ENCODE results near the gene HAPSTR1.

DNA sequence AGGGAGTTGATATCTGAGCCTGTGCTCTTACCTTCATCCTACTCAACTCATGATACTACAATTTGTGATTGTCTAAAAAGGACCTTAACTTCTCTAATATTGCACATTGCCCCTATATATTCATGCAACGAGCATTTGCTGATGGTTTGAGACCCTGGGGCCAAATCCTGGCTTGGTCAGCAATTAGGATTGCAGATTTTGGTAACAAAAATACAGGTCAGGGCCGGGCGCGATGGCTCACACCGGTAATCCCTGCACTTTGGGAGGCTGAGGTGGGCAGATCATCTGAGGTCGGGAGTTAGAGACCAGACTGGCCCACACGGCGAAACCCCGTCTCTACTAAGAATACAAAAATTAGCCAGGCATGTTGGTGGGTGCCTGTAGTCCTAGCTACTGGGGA is 35.4 kb upstream of the HAPSTR1 start:
- TF ChIP-seq, protein P1, sequence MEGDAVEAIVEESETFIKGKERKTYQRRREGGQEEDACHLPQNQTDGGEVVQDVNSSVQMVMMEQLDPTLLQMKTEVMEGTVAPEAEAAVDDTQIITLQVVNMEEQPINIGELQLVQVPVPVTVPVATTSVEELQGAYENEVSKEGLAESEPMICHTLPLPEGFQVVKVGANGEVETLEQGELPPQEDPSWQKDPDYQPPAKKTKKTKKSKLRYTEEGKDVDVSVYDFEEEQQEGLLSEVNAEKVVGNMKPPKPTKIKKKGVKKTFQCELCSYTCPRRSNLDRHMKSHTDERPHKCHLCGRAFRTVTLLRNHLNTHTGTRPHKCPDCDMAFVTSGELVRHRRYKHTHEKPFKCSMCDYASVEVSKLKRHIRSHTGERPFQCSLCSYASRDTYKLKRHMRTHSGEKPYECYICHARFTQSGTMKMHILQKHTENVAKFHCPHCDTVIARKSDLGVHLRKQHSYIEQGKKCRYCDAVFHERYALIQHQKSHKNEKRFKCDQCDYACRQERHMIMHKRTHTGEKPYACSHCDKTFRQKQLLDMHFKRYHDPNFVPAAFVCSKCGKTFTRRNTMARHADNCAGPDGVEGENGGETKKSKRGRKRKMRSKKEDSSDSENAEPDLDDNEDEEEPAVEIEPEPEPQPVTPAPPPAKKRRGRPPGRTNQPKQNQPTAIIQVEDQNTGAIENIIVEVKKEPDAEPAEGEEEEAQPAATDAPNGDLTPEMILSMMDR (conservative IDR thresholded peaks at IDR 0.05 in 1 of 2, IDR thresholded peaks at IDR 0.05 in 1 of 2; ENCODE audit: extremely low read depth in 1 of 2, insufficient read depth in 1 of 2, low read depth in 1 of 2, low read length in 2 of 2): no peak
- no peak for TF ChIP-seq EZH2 (IDR thresholded peaks at IDR 0.05; ENCODE audit: borderline replicate concordance, low read length)

All from mammary epithelial cell (primary cell).